Upper lobe of left lung (tissue), 4 donors: ENCODE data around the gene TMEM39B.

ENCODE experiments used
- EP300 ChIP-seq, 4 donors: sonication (generic); formaldehyde crosslinking; IDR thresholded peaks; one replicate each; pipeline ENCODE4 v1.5.1; 2017; ENCODE audit warnings: antibody characterized with exemption in 4 of 4, control low read depth in 2 of 4
- POLR2A ChIP-seq, 4 donors: fragments of 450-650 bp; IDR thresholded peaks; one replicate each; pipeline ENCODE4 v1.5.1; 2016 to 2017; ENCODE audit warnings: antibody characterized with exemption in 4 of 4, mild to moderate bottlenecking in 2 of 4
- POLR2AphosphoS5 ChIP-seq, 2 donors: sonication (generic); formaldehyde crosslinking; IDR thresholded peaks; one replicate each; pipeline ENCODE4 v1.5.1; 2017; ENCODE audit warnings: antibody characterized with exemption in 2 of 2
- TF ChIP-seq, protein P1 (sequence below), 6 experiments: fragments of 450-650 bp in 4 of 6; fragments of 200-600 bp in 2 of 6; sonication (generic) in 2 of 6; IDR thresholded peaks; one replicate each; pipeline ENCODE4 v1.5.1; 2016 to 2019; ENCODE audit warnings: antibody characterized with exemption in 6 of 6

DNA sequence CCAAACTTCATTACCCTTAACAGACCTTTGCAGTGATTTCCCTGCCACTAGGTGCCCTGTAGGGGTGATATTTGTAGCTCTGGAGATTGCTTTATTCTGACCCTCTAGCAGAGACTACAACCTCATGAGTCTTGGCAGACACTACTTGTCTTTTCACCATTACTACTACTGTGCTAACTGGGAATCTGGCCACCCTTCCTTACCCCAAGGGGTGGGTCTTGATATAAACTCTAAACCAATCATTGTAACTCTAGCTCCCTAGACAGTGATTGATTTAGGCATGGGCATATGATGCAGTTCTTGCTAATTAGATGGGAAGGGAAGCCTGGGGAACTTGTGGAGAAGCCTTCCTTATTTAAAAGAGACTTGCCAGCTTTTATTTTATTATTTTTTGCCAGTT is 39.0 kb downstream of the TMEM39B start:
- TF ChIP-seq, protein P1, sequence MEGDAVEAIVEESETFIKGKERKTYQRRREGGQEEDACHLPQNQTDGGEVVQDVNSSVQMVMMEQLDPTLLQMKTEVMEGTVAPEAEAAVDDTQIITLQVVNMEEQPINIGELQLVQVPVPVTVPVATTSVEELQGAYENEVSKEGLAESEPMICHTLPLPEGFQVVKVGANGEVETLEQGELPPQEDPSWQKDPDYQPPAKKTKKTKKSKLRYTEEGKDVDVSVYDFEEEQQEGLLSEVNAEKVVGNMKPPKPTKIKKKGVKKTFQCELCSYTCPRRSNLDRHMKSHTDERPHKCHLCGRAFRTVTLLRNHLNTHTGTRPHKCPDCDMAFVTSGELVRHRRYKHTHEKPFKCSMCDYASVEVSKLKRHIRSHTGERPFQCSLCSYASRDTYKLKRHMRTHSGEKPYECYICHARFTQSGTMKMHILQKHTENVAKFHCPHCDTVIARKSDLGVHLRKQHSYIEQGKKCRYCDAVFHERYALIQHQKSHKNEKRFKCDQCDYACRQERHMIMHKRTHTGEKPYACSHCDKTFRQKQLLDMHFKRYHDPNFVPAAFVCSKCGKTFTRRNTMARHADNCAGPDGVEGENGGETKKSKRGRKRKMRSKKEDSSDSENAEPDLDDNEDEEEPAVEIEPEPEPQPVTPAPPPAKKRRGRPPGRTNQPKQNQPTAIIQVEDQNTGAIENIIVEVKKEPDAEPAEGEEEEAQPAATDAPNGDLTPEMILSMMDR (IDR thresholded peaks at IDR 0.05): no peak
- TF ChIP-seq POLR2A (IDR thresholded peaks at IDR 0.05) (no peak), EP300 (IDR thresholded peaks at IDR 0.05) (no peak), POLR2AphosphoS5 (IDR thresholded peaks at IDR 0.05) (no peak)
